Transverse colon (tissue), 4 donors: ENCODE data around the gene ACAD11.
A peak's percentile ranks its signal among the peaks of the same experiment; 100 is the strongest.

ENCODE experiments used
- POLR2A ChIP-seq: fragments of 450-650 bp; IDR thresholded peaks from one replicate; pipeline ENCODE4 v1.6.1; 2016; ENCODE audit warnings: antibody characterized with exemption, mild to moderate bottlenecking, moderate library complexity
- POLR2AphosphoS5 ChIP-seq, 3 donors: sonication (generic); formaldehyde crosslinking; IDR thresholded peaks; one replicate each; pipeline ENCODE4 v1.6.1; 2016; ENCODE audit warnings: antibody characterized with exemption in 3 of 3
- TF ChIP-seq, protein P1 (sequence below), 5 experiments: fragments of 200-600 bp in 3 of 5; fragments of 450-650 bp in 2 of 5; sonication (generic) in 3 of 5; IDR thresholded peaks; 1 replicate in 2 of 5; 2 replicates in 3 of 5; pipeline ENCODE4 v1.5.1; 2016 to 2017; ENCODE audit warnings: antibody characterized with exemption in 5 of 5, inconsistent platforms in 3 of 5, mild to moderate bottlenecking in 2 of 5, moderate library complexity in 1 of 5

DNA sequence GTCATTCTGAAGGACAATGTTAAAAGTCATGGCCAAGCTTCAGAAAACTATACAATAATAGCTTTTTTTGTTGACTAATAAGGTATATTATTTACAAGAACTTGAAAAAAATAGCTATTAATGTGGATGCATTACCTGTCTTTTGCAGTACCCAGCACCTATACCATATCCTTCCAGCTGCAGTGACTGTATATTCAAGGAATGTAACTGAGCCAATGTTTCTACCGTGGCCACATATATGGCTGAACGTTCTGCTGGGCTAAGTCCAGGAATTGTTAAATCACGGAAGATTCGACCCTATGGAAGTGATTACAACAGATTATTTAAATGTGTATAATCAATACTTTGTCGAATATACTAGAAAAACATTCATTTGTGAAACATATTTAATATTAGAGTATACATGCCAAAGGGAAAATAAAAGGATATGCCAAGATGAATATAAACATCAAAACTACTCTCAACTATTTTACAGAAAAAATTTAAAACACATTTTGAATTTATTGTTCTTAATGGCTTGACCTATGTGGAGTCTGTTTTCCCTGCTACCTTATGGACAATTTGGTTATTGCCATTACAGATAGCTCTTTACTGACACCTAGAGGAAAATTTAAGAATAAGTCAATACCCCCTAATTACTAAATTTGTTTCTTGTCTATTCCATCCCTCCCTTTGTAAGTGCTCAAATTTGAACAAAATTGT is 17.6 kb downstream of the ACAD11 start:
- TF ChIP-seq, protein P1, sequence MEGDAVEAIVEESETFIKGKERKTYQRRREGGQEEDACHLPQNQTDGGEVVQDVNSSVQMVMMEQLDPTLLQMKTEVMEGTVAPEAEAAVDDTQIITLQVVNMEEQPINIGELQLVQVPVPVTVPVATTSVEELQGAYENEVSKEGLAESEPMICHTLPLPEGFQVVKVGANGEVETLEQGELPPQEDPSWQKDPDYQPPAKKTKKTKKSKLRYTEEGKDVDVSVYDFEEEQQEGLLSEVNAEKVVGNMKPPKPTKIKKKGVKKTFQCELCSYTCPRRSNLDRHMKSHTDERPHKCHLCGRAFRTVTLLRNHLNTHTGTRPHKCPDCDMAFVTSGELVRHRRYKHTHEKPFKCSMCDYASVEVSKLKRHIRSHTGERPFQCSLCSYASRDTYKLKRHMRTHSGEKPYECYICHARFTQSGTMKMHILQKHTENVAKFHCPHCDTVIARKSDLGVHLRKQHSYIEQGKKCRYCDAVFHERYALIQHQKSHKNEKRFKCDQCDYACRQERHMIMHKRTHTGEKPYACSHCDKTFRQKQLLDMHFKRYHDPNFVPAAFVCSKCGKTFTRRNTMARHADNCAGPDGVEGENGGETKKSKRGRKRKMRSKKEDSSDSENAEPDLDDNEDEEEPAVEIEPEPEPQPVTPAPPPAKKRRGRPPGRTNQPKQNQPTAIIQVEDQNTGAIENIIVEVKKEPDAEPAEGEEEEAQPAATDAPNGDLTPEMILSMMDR (IDR thresholded peaks at IDR 0.05): peak; percentile 74 to 89 (median 77)
- TF ChIP-seq POLR2AphosphoS5 (IDR thresholded peaks at IDR 0.05): no peak
- TF ChIP-seq POLR2A: no peak
